Stimulated activated CD8-positive, alpha-beta memory T cell treated with anti-CD3 and anti-CD28 coated beads, Interleukin-7, amount 100 ng/mL, for 48 hours (primary cell): ENCODE data around the gene CDC14A.
"Not testable (repeated sequence)": the region's sequence is repeated elsewhere in the genome, so short reads cannot be mapped to it uniquely, and the experiment has no call there.

Experiments used
- DNase-seq, 2 donors: peaks; one replicate each; pipeline ENCODE4 v3.0.0-alpha.2; 2020; ENCODE audit warnings: low read depth in 1 of 2; ENCODE audit errors: extremely low read depth in 1 of 2

CDC14A gene, protein sequence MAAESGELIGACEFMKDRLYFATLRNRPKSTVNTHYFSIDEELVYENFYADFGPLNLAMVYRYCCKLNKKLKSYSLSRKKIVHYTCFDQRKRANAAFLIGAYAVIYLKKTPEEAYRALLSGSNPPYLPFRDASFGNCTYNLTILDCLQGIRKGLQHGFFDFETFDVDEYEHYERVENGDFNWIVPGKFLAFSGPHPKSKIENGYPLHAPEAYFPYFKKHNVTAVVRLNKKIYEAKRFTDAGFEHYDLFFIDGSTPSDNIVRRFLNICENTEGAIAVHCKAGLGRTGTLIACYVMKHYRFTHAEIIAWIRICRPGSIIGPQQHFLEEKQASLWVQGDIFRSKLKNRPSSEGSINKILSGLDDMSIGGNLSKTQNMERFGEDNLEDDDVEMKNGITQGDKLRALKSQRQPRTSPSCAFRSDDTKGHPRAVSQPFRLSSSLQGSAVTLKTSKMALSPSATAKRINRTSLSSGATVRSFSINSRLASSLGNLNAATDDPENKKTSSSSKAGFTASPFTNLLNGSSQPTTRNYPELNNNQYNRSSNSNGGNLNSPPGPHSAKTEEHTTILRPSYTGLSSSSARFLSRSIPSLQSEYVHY

DNA sequence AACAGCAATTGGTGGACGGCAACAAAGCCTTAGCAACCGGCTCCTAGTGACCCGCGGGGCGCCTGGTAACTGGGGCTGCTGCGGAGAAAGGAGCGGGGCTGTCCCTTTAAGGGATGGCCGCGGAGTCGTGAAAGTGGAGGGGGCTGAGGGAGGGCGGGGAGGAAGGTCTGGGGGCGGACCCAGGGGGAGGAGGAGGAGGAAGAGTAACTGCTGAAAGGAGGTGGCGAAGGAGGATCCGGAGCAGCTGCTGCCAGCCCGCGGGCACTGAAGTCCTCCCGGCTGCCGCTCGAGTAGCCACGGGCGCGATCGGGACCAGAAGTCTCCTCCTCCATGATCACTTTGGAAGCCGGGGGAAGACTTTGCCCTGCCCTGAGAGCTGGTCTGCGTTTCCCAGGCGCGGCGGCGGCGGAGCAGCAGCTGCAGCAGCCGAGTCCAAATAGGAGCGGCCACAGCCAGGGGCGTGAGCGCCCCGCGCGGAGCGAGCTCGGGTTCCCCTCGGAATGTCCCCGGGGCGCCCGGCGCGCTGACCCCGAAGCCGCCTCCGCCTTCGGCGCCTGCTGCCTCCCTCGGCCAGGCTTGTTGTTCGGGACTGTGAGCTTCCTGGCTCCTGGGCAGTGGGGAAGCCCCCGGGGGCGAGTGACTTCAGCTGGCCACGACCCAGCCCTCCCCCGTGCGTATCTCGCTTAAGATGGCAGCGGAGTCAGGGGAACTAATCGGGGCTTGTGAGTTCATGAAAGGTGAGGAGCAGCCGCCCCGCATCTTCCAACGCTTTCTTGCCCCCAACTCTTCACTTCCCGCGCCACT is at the start of gene CDC14A:
TSS of gene CDC14A (plus strand) at position 240 of the 804 bp plus-strand sequence. CDS start at position 689, 449 bp downstream.
- DNase-seq, result peak; percentile 70 to 89

DNA sequence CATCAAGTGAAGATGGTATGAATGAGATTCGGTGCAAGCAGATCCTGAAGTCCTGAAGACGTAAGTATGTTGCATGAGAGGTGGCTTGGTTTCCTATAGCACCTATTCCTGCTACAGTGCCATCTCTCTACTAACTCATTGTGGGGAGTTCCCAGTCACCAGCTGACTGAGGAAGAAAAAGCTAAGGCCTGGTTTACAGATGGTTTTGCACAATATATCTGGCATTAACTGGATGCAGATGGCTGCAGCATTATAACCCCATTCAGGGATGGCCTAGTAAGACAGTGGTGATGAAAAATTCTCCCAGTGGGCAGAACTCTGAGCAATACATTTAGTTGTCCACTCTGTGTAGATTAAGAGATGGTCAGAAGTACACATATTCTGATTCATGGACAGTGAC is 49.6 kb upstream of the CDC14A start:
- DNase-seq, result no peak

DNA sequence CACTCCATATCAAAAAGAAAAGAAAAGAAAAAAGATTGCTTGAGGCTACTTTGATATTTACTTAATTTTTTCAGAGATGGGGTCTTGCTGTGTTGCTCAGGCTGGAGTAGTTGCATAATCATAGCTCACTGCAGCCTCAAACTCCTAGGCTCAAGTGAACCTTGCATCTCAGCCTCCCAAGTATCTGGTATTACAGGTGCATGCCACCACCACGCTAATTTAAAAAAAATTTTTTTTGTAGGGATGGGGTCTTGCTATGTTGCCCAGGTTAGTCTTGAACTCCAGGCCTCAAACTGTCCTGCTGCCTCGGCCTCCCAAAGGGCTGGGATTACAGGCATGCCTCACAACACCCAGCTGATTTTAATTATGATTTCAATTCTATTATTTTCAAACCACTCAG is 48.1 kb upstream of the CDC14A start:
- DNase-seq, result no peak

DNA sequence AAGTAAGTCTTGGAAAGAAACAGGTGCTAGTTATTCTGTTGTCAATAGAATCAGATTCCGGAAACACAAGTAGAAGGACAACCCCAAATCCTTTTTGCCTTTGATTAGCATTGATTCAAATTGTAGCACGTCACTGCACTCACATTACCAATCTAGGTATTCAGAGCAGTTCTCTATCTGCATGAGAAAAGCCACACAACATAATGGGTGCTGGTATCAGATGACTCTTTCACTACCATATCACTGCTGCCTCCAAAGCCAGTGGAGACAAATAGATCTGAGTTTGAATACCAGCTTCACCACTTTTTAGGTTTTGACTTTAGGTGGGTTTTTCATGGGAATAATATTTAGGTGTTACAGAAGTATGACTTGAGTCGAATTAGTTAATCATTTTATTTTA is 47.4 kb upstream of the CDC14A start:
- DNase-seq, result no peak

DNA sequence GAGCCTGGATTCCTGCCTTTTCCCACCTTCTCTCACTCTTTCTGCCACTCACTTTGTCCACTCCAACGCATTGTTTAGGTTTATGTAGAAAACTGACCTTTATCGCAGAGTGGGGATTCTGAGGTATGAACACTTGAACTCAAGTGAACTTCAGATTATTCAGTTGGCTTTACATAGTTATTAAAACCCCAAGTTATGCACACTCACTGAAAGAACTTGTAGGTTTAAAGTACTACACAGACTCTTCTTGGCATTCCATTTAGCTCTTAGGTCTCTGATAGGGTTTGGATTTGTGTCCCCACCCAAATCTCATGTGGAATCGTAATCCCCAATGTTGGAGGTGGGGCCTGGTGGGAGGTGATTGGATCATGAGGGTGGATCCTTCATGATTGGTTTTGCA is 46.4 kb upstream of the CDC14A start:
- no peak for DNase-seq

DNA sequence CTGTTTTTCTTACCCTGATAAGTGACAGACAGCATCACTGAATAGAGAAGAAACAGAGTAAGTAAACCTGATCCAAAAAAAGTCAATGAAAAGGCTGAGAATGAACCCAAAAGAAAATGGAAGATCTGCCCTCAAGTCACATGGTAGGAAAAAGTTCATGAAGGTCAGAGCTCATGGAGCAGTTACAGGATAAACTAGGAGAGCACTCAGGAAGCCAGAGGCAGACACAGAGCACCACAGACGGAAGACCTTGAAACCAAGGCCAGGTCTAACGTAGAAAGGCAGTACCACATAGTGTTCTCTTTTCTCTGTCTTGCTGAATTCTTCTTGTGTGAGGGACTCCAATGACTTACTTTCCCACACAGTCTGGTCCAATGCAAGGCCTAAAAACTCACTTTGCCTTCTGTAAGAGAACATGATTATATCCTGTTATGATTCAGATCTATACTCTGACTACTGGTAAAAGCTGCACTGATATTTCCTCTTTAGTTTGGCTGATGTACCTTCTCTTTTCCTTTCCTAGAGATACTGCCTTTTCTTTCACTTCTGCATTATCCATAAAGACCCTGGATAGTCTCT is 45.5 kb upstream of the CDC14A start:
- no peak for DNase-seq

DNA sequence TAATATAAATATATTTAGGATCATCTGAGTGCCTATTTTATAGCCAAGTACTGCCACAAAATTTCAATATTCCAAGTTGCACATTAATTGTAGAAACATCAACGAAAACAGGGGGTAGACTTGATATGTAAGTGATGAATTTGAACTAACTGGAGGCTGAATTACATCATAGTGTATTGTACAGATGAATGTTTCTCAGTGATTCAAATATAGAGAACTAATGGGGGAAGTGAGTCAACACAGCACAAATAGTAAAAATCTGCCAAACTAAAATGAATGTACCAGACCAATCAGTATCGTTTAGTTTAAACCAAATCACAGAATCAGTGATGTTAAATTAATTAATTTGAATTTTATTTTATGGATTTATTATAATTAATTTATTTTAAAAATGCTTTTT is 43.5 kb upstream of the CDC14A start:
- no peak for DNase-seq

DNA sequence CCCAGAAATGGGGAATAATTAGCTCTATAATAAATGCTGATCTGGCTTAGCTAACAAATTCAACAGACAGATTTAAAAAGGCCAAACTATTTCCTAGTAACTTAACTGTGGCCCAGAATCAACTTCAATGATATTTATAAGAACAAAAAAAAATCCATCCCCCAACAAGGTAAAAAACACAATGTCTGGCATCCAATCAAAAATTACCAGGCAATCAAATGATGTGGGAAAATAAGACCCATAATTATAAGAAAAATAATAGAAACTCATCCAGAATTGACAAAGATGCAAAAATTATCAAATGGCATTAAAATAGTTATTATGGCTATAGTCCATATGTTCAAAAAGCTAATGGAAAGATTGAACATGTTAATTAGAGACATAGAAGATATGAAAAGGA is 42.4 kb upstream of the CDC14A start:
- DNase-seq, result no peak

DNA sequence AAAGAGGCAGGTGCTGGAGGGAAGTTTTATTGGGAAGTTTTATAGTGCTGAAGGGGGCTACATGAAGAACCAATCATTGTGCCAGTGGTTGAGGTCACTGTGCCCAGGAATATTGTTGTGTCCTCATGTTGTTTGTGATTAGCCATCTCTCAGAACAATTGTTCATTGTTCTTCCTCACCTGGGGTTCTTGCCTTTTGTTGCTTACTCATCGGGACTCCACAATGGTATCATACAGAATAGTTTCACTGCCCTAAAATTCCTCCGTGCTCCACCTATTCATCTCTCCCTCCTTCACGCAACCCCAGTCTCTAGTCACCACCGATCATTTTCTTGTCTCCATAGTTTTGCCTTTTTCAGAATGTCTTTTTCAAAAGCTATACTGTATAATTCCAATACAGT is 38.9 kb upstream of the CDC14A start:
- no peak for DNase-seq

DNA sequence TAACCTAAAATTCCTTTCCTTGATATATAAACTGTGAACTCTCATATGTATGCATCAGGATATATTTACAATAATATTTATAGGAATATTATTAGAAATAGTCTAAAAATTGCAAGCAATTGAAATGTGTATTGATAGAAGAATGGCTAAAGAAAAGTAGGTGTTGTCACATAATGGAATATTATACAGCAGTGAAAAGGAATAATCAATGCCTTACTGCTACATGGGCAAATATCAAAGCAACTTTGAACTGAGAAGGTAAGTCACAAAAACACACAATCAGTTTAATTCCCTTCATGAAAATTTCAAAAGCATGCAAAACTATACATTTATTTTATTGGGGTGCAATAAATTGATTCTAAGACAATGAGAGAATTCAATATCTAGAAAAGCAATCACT is 35.7 kb upstream of the CDC14A start:
- no peak for DNase-seq

DNA sequence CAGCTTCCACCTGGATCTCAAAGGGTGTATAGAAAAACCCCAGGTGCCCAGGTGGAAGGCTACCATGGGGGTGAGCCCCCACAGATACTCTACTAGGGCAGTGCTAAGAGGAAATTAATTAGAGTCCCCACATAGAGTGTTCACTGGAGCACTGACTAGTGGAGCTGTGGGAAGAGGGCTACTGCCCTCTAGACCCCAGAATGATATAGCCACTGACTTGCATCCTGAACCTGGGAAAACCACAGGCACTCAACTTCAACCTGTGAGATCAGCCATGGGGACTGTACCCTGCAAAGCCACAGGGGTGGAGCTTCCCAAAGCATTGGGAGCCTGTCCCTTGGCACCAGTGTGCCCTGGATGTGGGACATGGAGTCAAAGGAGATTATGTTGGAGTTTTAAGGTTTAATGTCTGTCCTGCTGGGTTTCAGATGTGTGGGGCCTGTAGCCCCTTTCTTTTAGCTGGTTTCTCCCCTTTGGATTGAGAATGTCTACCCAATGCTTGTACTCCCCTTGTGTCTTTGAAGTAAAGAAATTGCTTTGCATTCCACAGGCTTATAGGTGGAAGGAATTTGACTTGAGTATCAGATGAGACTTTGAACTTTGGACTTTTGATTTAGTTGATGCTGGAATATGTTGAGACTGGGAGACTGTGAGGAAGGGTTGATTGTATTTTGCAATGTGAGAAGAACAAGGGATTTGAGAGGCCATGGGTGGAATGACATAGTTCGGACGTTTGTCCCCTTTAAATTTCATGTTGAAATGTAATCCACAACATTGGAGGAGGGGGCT is 31.8 kb upstream of the CDC14A start:
- DNase-seq, result no peak

DNA sequence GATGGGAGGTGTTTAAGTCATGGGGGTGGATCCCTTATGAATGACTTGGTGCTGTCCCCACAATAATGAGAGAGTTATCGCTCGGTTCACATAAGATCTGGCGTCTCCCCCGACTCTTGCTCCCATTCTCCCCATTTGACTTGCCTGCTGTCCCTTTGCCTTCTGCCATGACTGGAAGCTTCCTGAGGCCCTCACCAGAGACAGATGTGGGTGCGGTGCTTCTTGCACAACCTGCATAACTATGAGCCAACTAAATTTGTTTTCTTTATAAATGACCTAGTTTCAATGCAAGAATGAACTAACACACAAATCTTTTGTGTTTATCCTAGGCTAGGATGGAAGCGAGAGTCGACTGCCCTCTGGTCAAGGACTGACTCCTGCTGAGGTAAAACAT is 31.2 kb upstream of the CDC14A start:
- no peak for DNase-seq

DNA sequence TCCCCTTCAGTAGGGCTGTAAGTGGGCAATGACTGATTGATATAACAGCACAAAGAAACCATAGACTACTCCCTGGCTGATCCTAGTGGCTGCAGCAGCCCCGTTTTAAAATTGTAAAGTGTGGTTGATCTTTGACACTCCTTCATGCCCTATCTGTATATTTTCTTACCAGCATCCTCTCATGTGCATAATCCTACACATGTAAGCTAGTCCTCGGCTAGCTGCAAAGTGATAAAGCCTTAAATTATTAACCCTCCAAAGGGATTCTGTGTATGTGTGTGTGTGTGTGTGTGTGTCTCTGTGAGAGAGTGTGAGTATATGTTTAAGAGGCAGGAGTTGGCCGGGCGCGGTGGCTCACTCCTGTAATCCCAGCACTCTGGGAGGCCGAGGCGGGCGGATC is 30.8 kb upstream of the CDC14A start:
- no peak for DNase-seq

DNA sequence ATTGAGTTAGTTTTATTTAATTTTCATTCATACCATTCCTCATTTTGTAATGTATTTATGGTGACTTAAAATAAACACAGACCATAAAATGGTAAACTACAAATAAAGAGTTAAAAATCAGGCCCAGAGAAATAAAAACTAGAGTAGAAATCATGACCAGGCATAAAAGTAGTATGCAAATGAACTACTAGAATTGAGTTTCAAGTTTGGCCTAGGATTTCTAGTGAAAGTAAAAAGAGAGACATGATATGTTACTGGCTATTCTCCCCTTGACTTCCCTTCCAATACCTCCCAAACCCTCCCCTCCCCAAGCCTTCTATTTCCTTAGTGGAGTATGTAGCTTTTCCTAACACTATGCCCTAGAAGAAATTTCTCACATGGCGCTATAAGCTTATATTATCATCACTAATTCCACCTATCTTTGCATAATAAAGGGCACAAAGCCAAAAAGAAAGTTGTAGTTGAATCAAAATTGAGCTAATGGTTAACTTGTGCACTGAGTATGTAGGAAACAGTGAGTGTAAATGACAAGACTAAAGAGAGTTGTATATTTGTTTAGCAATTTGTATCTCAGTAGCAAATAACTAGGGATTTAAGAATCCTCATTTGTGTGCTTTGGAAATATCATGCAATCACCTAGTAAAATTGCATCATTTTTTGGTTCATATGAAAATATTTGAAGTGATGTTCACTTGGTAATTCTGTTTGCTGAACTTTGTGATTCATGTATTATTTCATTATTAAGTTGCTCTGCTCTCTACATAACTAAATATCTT is 29.7 kb upstream of the CDC14A start:
- DNase-seq, result no peak

DNA sequence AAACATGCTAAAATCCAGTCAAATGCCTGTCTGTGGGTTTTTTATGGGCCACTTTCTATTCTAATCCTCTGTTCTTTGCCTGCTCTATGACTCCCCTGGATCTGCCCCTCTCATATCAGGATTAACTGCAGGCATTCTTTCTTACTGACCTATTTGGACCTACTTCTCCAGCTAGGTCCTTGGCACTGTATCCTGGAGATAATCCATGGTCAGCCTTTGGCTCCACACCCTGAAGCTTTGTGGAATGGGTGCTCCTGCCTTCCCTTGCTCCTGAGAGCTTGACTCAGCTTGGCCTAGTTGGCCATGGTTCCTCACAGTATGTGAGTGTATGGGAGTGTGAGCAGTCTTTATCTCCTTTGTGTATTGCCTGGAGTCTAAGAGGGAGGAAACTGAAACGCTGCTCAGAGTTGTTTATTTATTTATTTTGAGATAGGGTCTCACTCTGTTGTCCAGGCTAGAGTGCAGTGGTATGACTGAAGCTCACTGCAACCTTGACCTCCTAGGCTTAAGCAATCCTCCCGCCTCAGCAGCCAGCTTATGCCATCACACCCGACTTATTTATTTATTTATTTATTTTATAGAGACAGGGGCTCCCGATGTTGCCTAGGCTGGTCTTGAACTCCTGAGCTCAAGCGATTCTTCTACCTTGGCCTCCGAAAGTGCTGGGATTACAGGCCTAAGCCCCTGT is 28.7 kb upstream of the CDC14A start:
- no peak for DNase-seq

DNA sequence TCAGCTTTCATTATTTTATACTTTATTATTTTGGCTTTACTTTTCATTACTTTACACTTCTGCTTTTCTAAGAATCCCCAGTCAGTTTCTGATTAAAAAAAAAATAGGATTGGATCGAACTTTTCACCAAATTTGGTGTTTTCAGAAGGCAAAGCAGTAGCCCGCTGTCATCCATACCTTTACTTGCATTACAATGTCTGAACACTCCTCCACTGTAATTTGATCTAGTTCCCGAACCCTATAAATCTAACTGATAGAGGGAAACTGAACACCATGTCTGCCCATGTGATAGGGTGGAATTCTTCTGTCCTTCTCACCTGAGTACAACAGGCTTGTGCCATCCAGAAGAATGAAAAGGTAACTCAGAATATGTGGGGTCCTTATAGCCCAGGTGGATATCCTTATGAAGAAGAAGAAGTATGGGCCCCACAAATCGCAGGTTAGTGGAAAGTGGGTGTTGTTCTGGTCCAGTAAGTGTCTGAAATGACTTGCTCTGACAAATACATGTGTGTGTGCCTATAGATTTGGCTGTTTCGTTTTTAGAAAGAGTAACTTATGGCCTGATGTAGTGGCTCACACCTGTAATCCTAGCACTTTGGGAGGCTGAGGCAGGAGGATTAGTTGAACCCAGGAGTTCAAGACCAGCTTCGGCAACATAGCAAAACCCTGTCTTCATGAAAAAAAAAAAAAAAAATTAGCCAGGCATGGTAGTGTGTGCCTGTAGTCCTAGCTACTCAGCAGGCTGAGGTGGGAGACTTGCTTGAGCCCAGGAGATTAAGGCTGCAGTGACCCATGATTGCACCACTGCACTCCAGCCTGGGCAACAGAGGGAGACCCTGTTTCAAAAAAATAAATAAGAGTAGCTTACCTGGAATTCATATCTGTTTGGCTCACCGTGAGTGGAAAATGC is 26.6 kb upstream of the CDC14A start:
- DNase-seq, result no peak

DNA sequence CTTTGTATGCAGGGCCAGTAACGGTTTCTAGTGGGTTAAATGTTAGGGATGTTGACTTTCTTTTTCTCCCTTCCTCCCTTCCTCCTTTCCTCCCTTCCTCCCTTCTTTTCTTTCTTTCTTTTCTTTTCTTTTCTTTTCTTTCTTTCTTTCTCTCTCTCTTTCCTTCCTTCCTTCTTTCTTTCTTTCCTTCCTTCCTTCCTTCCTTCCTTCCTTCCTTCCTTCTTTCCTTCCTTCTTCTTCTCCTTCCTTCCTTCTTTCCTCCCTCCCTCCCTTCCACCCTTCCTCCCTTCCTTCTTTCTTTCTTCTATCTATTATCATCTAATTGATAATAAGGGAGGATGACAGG is 26.0 kb upstream of the CDC14A start:
- DNase-seq, result not testable (repeated sequence)

DNA sequence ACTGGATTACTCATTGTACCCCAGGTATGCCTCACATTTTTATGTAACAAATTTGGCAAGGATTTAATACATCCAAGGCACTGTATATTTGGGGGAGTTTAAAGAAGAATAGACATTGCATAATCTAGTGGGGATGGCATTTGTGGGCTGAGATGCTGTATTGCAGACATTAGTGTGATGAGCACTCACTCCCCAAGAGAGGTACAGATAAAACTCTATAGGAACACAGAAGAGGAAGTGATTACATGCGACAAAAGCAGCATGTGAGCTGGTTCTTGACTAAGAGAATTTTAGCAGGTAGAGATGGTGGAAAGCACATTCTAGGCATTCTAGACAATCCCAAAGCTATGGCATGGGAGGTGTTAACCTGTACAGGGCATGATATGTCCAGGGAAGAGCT is 24.2 kb upstream of the CDC14A start:
- DNase-seq, result no peak
